Measurements from ENCODE around the gene STPG1. TPM values are rescaled to one million over a fixed set of nuclear protein-coding genes. Genes with fewer than 3 reads are reported as not detected.
A peak's percentile ranks its signal among the peaks of the same experiment; 100 is the strongest.

The STPG1 gene
- total RNA-seq, 1 donor from 2014 or later: 9.2 TPM

DNA sequence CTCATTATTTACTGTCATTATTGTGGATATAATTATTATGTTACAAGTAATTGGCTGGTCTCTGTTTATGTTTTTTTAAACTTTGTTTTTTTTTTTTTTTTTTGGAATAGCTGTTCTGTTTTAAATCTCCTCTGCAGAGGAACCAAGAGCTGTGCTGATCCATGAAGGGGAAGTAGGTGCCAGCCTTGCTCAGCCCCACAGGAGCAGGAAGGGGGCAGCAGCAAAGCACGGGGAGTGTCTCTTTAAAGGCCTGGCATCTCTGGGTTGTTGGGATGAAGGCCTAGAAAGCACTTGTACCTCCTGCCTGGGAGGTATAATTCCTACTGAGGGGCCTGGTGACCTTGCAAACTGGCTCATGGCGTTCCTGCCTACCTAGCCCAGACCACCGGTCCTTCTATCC is 96.9 kb downstream of the STPG1 start:
- H3K4me1 ChIP-seq (ENCODE audit: insufficient read depth, low read length): peaks cover 10% of the 10 kb centered on the region
- H3K79me2 ChIP-seq (ENCODE audit: insufficient read depth, low read length): no peaks in the 10 kb centered on the region
- Mint-ChIP-seq H3K4me1 (ENCODE audit: low read depth, unreplicated experiment) (peaks cover 29% of the 10 kb centered on the region), H3K27ac (ENCODE audit: unreplicated experiment) (no peak overlapping the region), H3K27me3 (ENCODE audit: low read depth, unreplicated experiment) (peaks cover 7% of the 10 kb centered on the region), H3K9me3 (ENCODE audit: unreplicated experiment) (peaks cover 1% of the 10 kb centered on the region), H3K36me3 (ENCODE audit: low read depth, unreplicated experiment) (no peaks in the 10 kb centered on the region), H3K4me3 (ENCODE audit: unreplicated experiment) (no peak overlapping the region)
- no peaks in the 10 kb centered on the region for H4K20me1 ChIP-seq (ENCODE audit: insufficient read depth, low read length)
- no peak overlapping the region for H3K4me2 ChIP-seq (ENCODE audit: low read length)
- H3K27ac ChIP-seq (ENCODE audit: low read depth, low read length): no peak overlapping the region
- DNase-seq (ENCODE audit: low read depth): no peak
- no peaks in the 10 kb centered on the region for H3K36me3 ChIP-seq (ENCODE audit: insufficient read depth, low read length)
- no peak for FAIRE-seq
- H2AFZ ChIP-seq (ENCODE audit: low read depth, low read length): no peak overlapping the region
- no peak for TF ChIP-seq EZH2 (IDR thresholded peaks at IDR 0.05; ENCODE audit: insufficient read depth, low read length)
- TF ChIP-seq, protein P1, sequence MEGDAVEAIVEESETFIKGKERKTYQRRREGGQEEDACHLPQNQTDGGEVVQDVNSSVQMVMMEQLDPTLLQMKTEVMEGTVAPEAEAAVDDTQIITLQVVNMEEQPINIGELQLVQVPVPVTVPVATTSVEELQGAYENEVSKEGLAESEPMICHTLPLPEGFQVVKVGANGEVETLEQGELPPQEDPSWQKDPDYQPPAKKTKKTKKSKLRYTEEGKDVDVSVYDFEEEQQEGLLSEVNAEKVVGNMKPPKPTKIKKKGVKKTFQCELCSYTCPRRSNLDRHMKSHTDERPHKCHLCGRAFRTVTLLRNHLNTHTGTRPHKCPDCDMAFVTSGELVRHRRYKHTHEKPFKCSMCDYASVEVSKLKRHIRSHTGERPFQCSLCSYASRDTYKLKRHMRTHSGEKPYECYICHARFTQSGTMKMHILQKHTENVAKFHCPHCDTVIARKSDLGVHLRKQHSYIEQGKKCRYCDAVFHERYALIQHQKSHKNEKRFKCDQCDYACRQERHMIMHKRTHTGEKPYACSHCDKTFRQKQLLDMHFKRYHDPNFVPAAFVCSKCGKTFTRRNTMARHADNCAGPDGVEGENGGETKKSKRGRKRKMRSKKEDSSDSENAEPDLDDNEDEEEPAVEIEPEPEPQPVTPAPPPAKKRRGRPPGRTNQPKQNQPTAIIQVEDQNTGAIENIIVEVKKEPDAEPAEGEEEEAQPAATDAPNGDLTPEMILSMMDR (IDR thresholded peaks at IDR 0.05; ENCODE audit: insufficient read depth, low read depth, low read length): no peak
- no peaks in the 10 kb centered on the region for H3K9me3 ChIP-seq (ENCODE audit: insufficient read depth, low read depth, low read length)
- peaks cover 38% of the 10 kb centered on the region for H3K27me3 ChIP-seq (ENCODE audit: insufficient read depth, low read length)
- H3K9ac ChIP-seq (ENCODE audit: low read length): no peak overlapping the region
- no peak overlapping the region for H3K4me3 ChIP-seq (ENCODE audit: insufficient read depth, low read depth, low read length)

DNA sequence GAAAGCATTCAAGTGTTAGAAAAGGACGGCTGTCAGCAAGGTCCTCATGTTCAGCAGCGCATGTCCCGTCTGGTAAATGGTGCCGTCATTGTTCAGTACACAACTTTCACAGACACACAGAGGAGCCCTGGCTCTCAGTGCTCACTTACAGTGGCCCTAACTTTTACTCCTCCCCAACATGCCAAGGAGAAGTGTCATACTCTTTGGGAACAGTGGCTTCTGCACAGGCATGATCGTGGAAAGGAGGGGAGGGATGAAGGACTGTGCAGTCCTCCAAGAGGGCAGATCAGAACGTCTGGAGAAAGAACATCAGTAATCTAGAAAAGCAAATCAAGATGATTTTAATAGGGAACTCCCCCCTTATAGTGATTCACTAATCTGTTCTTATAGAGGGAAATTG is 98.2 kb downstream of the STPG1 start:
- Mint-ChIP-seq H3K9me3 (ENCODE audit: unreplicated experiment) (peaks cover 1% of the 10 kb centered on the region), H3K4me1 (ENCODE audit: low read depth, unreplicated experiment) (peaks cover 21% of the 10 kb centered on the region), H3K27me3 (ENCODE audit: low read depth, unreplicated experiment) (peaks cover 4% of the 10 kb centered on the region), H3K36me3 (ENCODE audit: low read depth, unreplicated experiment) (no peaks in the 10 kb centered on the region), H3K27ac (ENCODE audit: unreplicated experiment) (peak overlapping the region; percentile 15), H3K4me3 (ENCODE audit: unreplicated experiment) (no peak overlapping the region)
- DNase-seq (ENCODE audit: low read depth) (no peak), FAIRE-seq (no peak)
- H3K79me2 ChIP-seq (ENCODE audit: insufficient read depth, low read length): no peaks in the 10 kb centered on the region
- no peak overlapping the region for H3K4me2 ChIP-seq (ENCODE audit: low read length)
- no peaks in the 10 kb centered on the region for H4K20me1 ChIP-seq (ENCODE audit: insufficient read depth, low read length)
- H3K4me1 ChIP-seq (ENCODE audit: insufficient read depth, low read length): peaks cover 5% of the 10 kb centered on the region
- H3K36me3 ChIP-seq (ENCODE audit: insufficient read depth, low read length): no peaks in the 10 kb centered on the region
- H3K27ac ChIP-seq (ENCODE audit: low read depth, low read length): no peak overlapping the region
- TF ChIP-seq, protein P1 (IDR thresholded peaks at IDR 0.05; ENCODE audit: insufficient read depth, low read depth, low read length): no peak
- TF ChIP-seq EZH2 (IDR thresholded peaks at IDR 0.05; ENCODE audit: insufficient read depth, low read length): no peak
- no peak overlapping the region for H2AFZ ChIP-seq (ENCODE audit: low read depth, low read length)
- peaks cover 33% of the 10 kb centered on the region for H3K27me3 ChIP-seq (ENCODE audit: insufficient read depth, low read length)
- H3K9me3 ChIP-seq (ENCODE audit: insufficient read depth, low read depth, low read length): no peaks in the 10 kb centered on the region
- no peak overlapping the region for H3K9ac ChIP-seq (ENCODE audit: low read length)
- H3K4me3 ChIP-seq (ENCODE audit: insufficient read depth, low read depth, low read length): no peak overlapping the region

DNA sequence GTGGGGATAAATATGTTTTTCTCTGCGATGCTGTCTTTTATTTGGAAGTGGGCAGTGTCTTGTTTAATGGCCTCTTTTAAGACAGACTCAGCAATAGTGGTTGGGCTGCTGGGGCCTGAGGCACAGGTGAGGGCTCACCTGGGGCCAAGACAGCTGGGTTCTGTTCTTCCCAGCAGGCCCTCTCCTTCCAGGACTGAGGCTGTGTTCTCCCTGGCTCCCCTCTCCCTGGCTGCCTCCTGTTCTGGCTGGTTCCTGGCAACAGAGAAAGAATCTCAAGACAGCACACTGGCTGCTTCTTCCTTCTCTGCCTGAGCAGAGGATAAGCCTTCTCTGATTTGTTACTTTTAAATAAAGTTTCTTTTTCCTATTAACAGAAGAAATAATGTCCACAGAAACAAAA is 101.8 kb downstream of the STPG1 start:
- no peak overlapping the region for H3K4me3 ChIP-seq (ENCODE audit: insufficient read depth, low read depth, low read length)
- Mint-ChIP-seq H3K9me3 (ENCODE audit: unreplicated experiment) (no peaks in the 10 kb centered on the region), H3K4me1 (ENCODE audit: low read depth, unreplicated experiment) (peaks cover 8% of the 10 kb centered on the region), H3K4me3 (ENCODE audit: unreplicated experiment) (no peak overlapping the region), H3K36me3 (ENCODE audit: low read depth, unreplicated experiment) (no peaks in the 10 kb centered on the region), H3K27me3 (ENCODE audit: low read depth, unreplicated experiment) (peaks cover 10% of the 10 kb centered on the region), H3K27ac (ENCODE audit: unreplicated experiment) (no peak overlapping the region)
- no peaks in the 10 kb centered on the region for H3K36me3 ChIP-seq (ENCODE audit: insufficient read depth, low read length)
- no peak overlapping the region for H2AFZ ChIP-seq (ENCODE audit: low read depth, low read length)
- H3K4me1 ChIP-seq (ENCODE audit: insufficient read depth, low read length): peaks cover 5% of the 10 kb centered on the region
- H3K27ac ChIP-seq (ENCODE audit: low read depth, low read length): no peak overlapping the region
- no peaks in the 10 kb centered on the region for H4K20me1 ChIP-seq (ENCODE audit: insufficient read depth, low read length)
- H3K9ac ChIP-seq (ENCODE audit: low read length): no peak overlapping the region
- no peak for FAIRE-seq
- H3K27me3 ChIP-seq (ENCODE audit: insufficient read depth, low read length): peaks cover 8% of the 10 kb centered on the region
- DNase-seq (ENCODE audit: low read depth): no peak
- TF ChIP-seq EZH2 (IDR thresholded peaks at IDR 0.05; ENCODE audit: insufficient read depth, low read length): no peak
- TF ChIP-seq, protein P1 (IDR thresholded peaks at IDR 0.05; ENCODE audit: insufficient read depth, low read depth, low read length): no peak
- no peak overlapping the region for H3K4me2 ChIP-seq (ENCODE audit: low read length)
- no peaks in the 10 kb centered on the region for H3K79me2 ChIP-seq (ENCODE audit: insufficient read depth, low read length)
- no peaks in the 10 kb centered on the region for H3K9me3 ChIP-seq (ENCODE audit: insufficient read depth, low read depth, low read length)

All from astrocyte (in vitro differentiated cells and primary cell).